ENCODE data around the gene GNPDA1. TPM values are rescaled to one million over a fixed set of nuclear protein-coding genes. Genes with fewer than 3 reads are reported as not detected.

GNPDA1 gene
- total and polyA plus RNA-seq, 9 of the 15 experiments (the other 6 are each of a cell fraction or from before 2014, with no cell fraction given): 14.1 to 145 (median 52.2) TPM

DNA sequence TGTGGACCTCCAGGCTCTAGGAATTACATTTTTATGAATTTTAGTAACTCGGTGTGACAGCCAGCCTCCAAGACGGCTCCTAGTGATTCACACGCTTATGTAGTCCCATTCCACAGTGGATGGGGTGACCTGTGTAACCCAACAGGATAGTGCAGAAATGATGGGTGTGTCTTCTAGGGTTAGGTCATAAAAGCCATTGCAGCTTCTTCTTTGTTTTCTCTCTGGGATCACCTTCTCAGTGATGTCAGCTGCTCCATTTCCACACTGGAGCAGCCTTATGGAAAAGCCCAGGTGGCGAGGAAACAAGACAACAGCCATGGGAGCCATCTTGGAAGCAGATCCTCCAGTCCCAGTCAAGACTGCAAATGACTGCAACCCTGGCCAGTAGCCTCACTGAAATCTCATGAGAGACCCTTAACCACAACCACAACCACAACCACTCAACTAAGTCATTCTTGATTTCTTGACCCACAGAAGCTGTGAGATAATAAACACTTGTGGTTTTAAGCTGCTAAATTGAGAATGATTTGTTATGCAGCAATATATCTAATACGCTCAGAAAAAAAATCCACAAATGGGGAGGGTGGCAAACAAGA, 5.1 kb upstream of the GNPDA1 start (continued):
- TF ChIP-seq, protein P1, sequence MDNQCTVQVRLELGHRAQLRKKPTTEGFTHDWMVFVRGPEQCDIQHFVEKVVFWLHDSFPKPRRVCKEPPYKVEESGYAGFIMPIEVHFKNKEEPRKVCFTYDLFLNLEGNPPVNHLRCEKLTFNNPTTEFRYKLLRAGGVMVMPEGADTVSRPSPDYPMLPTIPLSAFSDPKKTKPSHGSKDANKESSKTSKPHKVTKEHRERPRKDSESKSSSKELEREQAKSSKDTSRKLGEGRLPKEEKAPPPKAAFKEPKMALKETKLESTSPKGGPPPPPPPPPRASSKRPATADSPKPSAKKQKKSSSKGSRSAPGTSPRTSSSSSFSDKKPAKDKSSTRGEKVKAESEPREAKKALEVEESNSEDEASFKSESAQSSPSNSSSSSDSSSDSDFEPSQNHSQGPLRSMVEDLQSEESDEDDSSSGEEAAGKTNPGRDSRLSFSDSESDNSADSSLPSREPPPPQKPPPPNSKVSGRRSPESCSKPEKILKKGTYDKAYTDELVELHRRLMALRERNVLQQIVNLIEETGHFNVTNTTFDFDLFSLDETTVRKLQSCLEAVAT (IDR thresholded peaks at IDR 0.05): 0 out of 4 replicates have a peak, but pooled peaks of 1 of the 2 experiments have one; percentile 69
- TF ChIP-seq MEIS2 (IDR thresholded peaks at IDR 0.05; ENCODE audit: partially characterized antibody) (peak; percentile 10), ESRRA (IDR thresholded peaks at IDR 0.05; ENCODE audit: borderline replicate concordance, low read depth) (peak; percentile 49; the same call in 1 of the 2 replicates), FOXA1 (IDR thresholded peaks at IDR 0.05; ENCODE audit: borderline replicate concordance) (no peak), CSDE1 (IDR thresholded peaks at IDR 0.05) (no peak), RCOR1 (IDR thresholded peaks at IDR 0.05; ENCODE audit: borderline replicate concordance in 1 of 2, low read depth in 2 of 2, low read length in 2 of 2) (peak in 1 of 2 experiments; percentile 43; a peak in 1 of 4 replicates), ZNF143 (CRISPR knock-in tag; IDR thresholded peaks at IDR 0.05) (no peak)
- TF ChIP-seq, protein P2, sequence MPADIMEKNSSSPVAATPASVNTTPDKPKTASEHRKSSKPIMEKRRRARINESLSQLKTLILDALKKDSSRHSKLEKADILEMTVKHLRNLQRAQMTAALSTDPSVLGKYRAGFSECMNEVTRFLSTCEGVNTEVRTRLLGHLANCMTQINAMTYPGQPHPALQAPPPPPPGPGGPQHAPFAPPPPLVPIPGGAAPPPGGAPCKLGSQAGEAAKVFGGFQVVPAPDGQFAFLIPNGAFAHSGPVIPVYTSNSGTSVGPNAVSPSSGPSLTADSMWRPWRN (IDR thresholded peaks at IDR 0.05; ENCODE audit: low read depth): peak; percentile 43; the same call in 1 of the 2 replicates

DNA sequence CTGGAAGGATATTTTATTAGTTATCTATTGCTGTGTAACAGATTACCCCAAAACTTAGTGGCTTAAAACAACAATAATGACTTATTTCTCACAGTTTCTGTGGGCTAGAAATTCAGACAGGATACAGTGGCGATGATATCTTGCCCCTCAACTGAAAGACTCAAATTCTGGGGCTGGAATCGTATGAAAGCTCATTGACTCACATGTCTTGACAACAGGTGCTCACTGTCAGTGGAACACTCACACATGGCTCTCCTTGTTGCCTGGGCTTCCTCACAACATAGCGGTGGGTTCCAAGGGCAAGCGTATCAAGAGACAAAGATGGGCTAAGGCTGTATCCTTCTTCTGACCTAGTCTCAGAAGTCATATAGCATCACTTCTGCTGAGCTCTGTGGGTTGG, 3.7 kb upstream of the GNPDA1 start:
- no peak overlapping the region for H3K4me2 ChIP-seq (ENCODE audit: insufficient read depth, low read length)
- ATAC-seq (no peak), DNase-seq (ENCODE audit: extremely low read depth in 1 of 4, low spot score in 3 of 4) (no peak), FAIRE-seq (no peak)
- no peaks in the 10 kb centered on the region for H4K20me1 ChIP-seq (replicated peaks; ENCODE audit: control insufficient read depth, insufficient read depth, low read length)
- peaks cover 19 to 30% of the 10 kb centered on the region in 2 experiments for H3K4me1 ChIP-seq (replicated peaks in 1 of 2; ENCODE audit: control insufficient read depth in 2 of 2, insufficient read depth in 2 of 2, low read length in 2 of 2)
- no peak overlapping the region for H3K4me3 ChIP-seq
- peaks cover 15% of the 10 kb centered on the region for H3K79me2 ChIP-seq (ENCODE audit: control insufficient read depth, insufficient read depth, low read length)
- in situ Hi-C loops (cut with MboI) (no loop called here), intact Hi-C loops (cut with micrococcal nuclease) (no loop called here)
- POLR2A ChIA-PET: interaction anchor here (1.5 kb wide), 1 partner anchor 46 kb away, joined by 3 read pairs; no protein-coding TSS in a partner anchor
- CTCF ChIA-PET (ENCODE audit: low intra/inter-chr PET ratio): no interaction called here
- H3K9me1 ChIP-seq (ENCODE audit: control insufficient read depth, insufficient read depth, low read length): no peaks in the 10 kb centered on the region
- H3K27me3 ChIP-seq (ENCODE audit: control insufficient read depth in 2 of 2, insufficient read depth in 2 of 2, low read length in 2 of 2): no peaks in the 10 kb centered on the region
- H3K27ac ChIP-seq (ENCODE audit: extremely low read depth, low read depth, low read length): no peak overlapping the region
- H3K9ac ChIP-seq (ENCODE audit: insufficient read depth in 1 of 2, low read depth in 2 of 2, low read length in 2 of 2): no peak overlapping the region
- 0 out of 2 replicates have a peak overlapping the region, but pooled peaks have one; percentile 69 for H2AFZ ChIP-seq (ENCODE audit: low read depth, low read length)
- BruUV-seq (replicated peaks): no TSS peak
- 69% methylated on average over 4 of the region's 4 CpGs for WGBS (ENCODE audit: insufficient coverage, low coverage, missing lambda C conversion rate)
- peaks cover 3% of the 10 kb centered on the region; the same call in 1 of the 2 replicates for H3K9me3 ChIP-seq (replicated peaks; ENCODE audit: control insufficient read depth, insufficient read depth, low read depth, low read length)
- peaks cover 4% of the 10 kb centered on the region; the same call in 2 of the 3 replicates for H3K36me3 ChIP-seq (ENCODE audit: control insufficient read depth, insufficient read depth, low read length)
- TF ChIP-seq, protein P3, sequence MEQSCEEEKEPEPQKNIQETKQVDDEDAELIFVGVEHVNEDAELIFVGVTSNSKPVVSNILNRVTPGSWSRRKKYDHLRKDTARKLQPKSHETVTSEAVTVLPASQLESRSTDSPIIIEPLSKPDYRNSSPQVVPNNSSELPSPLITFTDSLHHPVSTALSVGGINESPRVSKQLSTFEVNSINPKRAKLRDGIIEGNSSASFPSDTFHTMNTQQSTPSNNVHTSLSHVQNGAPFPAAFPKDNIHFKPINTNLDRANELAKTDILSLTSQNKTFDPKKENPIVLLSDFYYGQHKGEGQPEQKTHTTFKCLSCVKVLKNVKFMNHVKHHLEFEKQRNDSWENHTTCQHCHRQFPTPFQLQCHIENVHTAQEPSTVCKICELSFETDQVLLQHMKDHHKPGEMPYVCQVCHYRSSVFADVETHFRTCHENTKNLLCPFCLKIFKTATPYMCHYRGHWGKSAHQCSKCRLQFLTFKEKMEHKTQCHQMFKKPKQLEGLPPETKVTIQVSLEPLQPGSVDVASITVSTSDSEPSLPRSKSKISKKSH (CRISPR knock-in tag; IDR thresholded peaks at IDR 0.05): no peak
- TF ChIP-seq, protein P4, sequence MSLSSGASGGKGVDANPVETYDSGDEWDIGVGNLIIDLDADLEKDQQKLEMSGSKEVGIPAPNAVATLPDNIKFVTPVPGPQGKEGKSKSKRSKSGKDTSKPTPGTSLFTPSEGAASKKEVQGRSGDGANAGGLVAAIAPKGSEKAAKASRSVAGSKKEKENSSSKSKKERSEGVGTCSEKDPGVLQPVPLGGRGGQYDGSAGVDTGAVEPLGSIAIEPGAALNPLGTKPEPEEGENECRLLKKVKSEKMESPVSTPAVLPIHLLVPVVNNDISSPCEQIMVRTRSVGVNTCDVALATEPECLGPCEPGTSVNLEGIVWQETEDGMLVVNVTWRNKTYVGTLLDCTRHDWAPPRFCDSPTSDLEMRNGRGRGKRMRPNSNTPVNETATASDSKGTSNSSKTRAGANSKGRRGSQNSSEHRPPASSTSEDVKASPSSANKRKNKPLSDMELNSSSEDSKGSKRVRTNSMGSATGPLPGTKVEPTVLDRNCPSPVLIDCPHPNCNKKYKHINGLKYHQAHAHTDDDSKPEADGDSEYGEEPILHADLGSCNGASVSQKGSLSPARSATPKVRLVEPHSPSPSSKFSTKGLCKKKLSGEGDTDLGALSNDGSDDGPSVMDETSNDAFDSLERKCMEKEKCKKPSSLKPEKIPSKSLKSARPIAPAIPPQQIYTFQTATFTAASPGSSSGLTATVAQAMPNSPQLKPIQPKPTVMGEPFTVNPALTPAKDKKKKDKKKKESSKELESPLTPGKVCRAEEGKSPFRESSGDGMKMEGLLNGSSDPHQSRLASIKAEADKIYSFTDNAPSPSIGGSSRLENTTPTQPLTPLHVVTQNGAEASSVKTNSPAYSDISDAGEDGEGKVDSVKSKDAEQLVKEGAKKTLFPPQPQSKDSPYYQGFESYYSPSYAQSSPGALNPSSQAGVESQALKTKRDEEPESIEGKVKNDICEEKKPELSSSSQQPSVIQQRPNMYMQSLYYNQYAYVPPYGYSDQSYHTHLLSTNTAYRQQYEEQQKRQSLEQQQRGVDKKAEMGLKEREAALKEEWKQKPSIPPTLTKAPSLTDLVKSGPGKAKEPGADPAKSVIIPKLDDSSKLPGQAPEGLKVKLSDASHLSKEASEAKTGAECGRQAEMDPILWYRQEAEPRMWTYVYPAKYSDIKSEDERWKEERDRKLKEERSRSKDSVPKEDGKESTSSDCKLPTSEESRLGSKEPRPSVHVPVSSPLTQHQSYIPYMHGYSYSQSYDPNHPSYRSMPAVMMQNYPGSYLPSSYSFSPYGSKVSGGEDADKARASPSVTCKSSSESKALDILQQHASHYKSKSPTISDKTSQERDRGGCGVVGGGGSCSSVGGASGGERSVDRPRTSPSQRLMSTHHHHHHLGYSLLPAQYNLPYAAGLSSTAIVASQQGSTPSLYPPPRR (CRISPR knock-in tag; IDR thresholded peaks at IDR 0.05; ENCODE audit: borderline replicate concordance): no peak
